PC-3 (cell line): ENCODE results near the gene SDK2. TPM values are rescaled to one million over a fixed set of nuclear protein-coding genes. Genes with fewer than 3 reads are reported as not detected.

Source experiments
- ATAC-seq: fragments of 200-7000 bp; cut with Tn5 transposase; 2 replicates; pipeline ENCODE4 v1.9.1; 2020; ENCODE audit warnings: mild to moderate bottlenecking, moderate library complexity
- BruUV-seq: library from RNA; stranded (reverse); fragments of 400-500 nt; replicated peaks from 2 replicates; lab custom pipeline; 2021; lab: Mats Ljungman, UMichigan
- CTCF ChIA-PET: fragments of 300-600 bp; sonication (Branson Sonifier 250); formaldehyde crosslinking; loops from one replicate; lab custom pipeline; 2022; ENCODE audit warnings: antibody characterized with exemption; lab: Charles Lee
- POLR2A ChIA-PET: fragments of 300-600 bp; sonication (Branson Sonifier 250); formaldehyde crosslinking; loops from one replicate; lab custom pipeline; 2022; ENCODE audit warnings: antibody characterized with exemption; ENCODE audit not compliant: unreplicated experiment; lab: Charles Lee
- DNase-seq: peaks from one replicate; pipeline ENCODE4 v3.0.0-alpha.2; 2015
- H2AFZ ChIP-seq: fragments of 300-600 bp; sonication (generic); 2 replicates; pipeline ENCODE4 v1.6.0; 2016; ENCODE audit warnings: antibody characterized with exemption, low read length
- H3F3A ChIP-seq: fragments of 300-600 bp; sonication (generic); one replicate; pipeline ENCODE4 v1.6.0; 2017; ENCODE audit warnings: antibody characterized with exemption, low read length, control low read depth, mild to moderate bottlenecking; ENCODE audit not compliant: unreplicated experiment
- H3K27ac ChIP-seq: fragments of 300-600 bp; sonication (generic); 2 replicates; pipeline ENCODE4 v1.5.1; 2016; ENCODE audit warnings: mild to moderate bottlenecking, low read length
- H3K27me3 ChIP-seq: fragments of 300-600 bp; sonication (generic); 2 replicates; pipeline ENCODE4 v1.6.1; 2016; ENCODE audit warnings: low read length, mixed read lengths
- H3K36me3 ChIP-seq: fragments of 300-600 bp; sonication (generic); 2 replicates; pipeline ENCODE4 v1.6.1; 2016; ENCODE audit warnings: low read depth, mixed run types, low read length, mixed read lengths
- H3K4me1 ChIP-seq: fragments of 300-600 bp; sonication (generic); 2 replicates; pipeline ENCODE4 v1.5.1; 2016; ENCODE audit warnings: low read length; ENCODE audit not compliant: insufficient read depth
- H3K4me2 ChIP-seq: fragments of 300-600 bp; sonication (generic); 2 replicates; pipeline ENCODE4 v1.6.0; 2016; ENCODE audit warnings: low read length
- H3K4me3 ChIP-seq: fragments of 300-600 bp; sonication (generic); 2 replicates; pipeline ENCODE4 v1.5.1; 2016; ENCODE audit warnings: mild to moderate bottlenecking, low read length, mixed read lengths
- H3K79me2 ChIP-seq: fragments of 300-600 bp; sonication (generic); 2 replicates; pipeline ENCODE4 v1.6.1; 2017; ENCODE audit warnings: low read length, mixed read lengths
- H3K9ac ChIP-seq: fragments of 300-600 bp; sonication (generic); 2 replicates; pipeline ENCODE4 v1.6.0; 2016; ENCODE audit warnings: mild to moderate bottlenecking, low read length
- H3K9me2 ChIP-seq: fragments of 300-600 bp; sonication (generic); replicated peaks from 2 replicates; pipeline ENCODE4 v1.6.1; 2016; ENCODE audit warnings: mixed run types, low read length, mixed read lengths
- H3K9me3 ChIP-seq: fragments of 300-600 bp; sonication (generic); 2 replicates; pipeline ENCODE4 v1.6.1; 2016; ENCODE audit warnings: low read length, mixed read lengths
- H4K20me1 ChIP-seq: fragments of 300-600 bp; sonication (generic); 2 replicates; pipeline ENCODE4 v1.6.1; 2016; ENCODE audit warnings: low read length, mixed read lengths
- EZH2 ChIP-seq: fragments of 300-600 bp; sonication (generic); IDR thresholded peaks from one replicate; pipeline ENCODE4 v1.6.1; 2017; ENCODE audit warnings: antibody characterized with exemption, mild to moderate bottlenecking, low read length; ENCODE audit not compliant: unreplicated experiment
- EZH2phosphoT487 ChIP-seq: fragments of 300-600 bp; sonication (generic); IDR thresholded peaks from 2 replicates; pipeline ENCODE4 v1.6.1; 2018; ENCODE audit warnings: mild to moderate bottlenecking, antibody characterized with exemption, low read length, borderline replicate concordance
- intact Hi-C: fragments of 100-400 bp; cut with micrococcal nuclease; formaldehyde crosslinking; loops from 2 replicates; pipeline ENCODE4 v1.9.0; 2023
- total RNA-seq: library from RNA; depleted of rRNA; stranded (reverse); fragments of >200 nt; gene quantifications from 2 replicates; pipeline ENCODE4 v1.2.3, GENCODE V29; 2014
- TF ChIP-seq, protein P1 (sequence below): fragments of 300-600 bp; sonication (generic); conservative IDR thresholded peaks from 2 replicates; pipeline ENCODE4 v1.5.1; 2017; ENCODE audit warnings: antibody characterized with exemption, low read depth, mild to moderate bottlenecking, low read length

The SDK2 gene
- total RNA-seq, 1 experiment from 2014 or later = 0.07 TPM

DNA sequence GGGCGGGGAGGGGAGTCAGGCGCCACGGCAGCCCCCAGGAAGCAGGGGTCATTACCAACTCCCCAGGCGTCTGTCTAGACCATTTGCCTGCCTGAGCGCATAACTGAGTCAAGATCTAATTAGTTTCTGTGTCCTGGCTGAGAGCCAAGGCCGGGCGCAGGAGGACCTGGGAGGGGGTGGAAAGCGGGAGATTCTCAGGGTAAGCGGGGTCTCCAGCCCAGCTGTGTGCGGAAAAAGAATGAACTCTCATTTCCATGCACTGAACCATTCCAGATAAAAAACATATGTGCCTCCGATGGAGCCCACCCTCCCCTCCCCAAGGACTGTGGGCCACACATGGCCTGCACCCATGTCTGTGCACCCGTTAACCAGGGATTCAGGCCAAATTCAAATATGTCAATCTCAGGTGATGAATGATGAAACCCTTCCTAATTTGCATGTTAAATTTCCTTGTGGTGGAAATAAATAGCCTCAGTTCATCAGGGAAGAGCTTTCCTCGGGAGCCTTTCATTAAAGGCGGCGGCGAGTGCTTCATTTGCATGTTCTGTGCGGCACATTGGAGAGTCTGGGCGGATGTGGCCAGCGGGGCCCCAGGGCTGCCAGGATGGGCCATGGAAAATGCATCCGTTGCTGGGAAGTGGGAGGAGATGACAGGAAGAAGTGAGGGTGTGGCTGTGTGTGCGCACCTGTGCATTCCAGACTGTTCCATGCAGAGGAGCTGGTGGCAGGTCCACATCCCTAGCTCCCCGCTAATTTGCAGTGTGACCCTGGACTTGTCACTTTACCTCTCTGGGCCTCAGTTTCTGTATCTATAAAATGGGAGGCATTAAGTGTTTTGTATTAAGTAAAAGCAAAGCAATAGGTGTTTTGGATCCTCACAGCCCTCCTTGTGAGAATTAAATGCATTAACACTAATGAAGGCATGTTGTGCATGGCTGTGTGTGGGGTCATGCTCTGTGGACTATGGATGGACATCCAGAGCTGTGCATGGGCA is 151.1 kb downstream of the SDK2 start:
- ChIA-PET POLR2A (no interaction called here), CTCF (no interaction called here)
- H3K79me2 ChIP-seq = no peaks in the 10 kb centered on the region
- no peak overlapping the region for H3K27ac ChIP-seq
- no peak overlapping the region for H2AFZ ChIP-seq
- ATAC-seq (peak; percentile 37), DNase-seq (peak; percentile 25)
- no peaks in the 10 kb centered on the region for H3F3A ChIP-seq
- no peak for TF ChIP-seq EZH2phosphoT487
- no peak overlapping the region for H3K4me3 ChIP-seq
- intact Hi-C loops = no loop called here
- no peaks in the 10 kb centered on the region for H3K36me3 ChIP-seq
- H3K4me1 ChIP-seq = no peaks in the 10 kb centered on the region
- H3K4me2 ChIP-seq = no peak overlapping the region
- no peaks in the 10 kb centered on the region for H3K9me2 ChIP-seq
- H4K20me1 ChIP-seq = no peaks in the 10 kb centered on the region
- peaks cover 81% of the 10 kb centered on the region for H3K27me3 ChIP-seq
- BruUV-seq = no TSS peak
- no peaks in the 10 kb centered on the region for H3K9me3 ChIP-seq
- H3K9ac ChIP-seq = no peak overlapping the region

- CTCF ChIA-PET = no interaction called here
- peaks cover 73% of the 10 kb centered on the region for H3K27me3 ChIP-seq
Measured at GRCh38 chr17:73492125-73492820, 152.0 kb downstream of the SDK2 start.

DNA sequence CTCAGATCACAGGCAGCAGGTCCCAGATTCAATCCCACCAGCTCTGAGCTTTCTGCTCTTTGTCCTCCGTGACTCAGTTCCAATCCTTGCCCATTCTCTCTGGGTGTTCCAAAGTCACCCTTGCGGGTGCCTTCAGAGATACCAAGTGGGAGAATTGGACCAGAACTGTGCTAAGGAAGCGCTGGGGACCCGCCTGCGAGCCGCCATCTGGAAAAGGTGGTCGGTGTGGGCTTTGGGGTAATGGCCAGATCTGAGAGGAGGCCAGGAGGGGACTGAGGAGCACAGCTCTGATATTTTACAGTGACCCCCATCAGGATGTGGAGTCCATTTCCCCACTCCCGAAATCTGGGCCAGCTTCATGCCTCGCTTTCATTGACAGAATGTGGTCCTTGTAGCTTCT is 152.6 kb downstream of the SDK2 start:
- H3K9ac ChIP-seq = no peak overlapping the region
- no peaks in the 10 kb centered on the region for H3K79me2 ChIP-seq
- no peaks in the 10 kb centered on the region for H4K20me1 ChIP-seq
- H3K9me2 ChIP-seq = no peaks in the 10 kb centered on the region
- TF ChIP-seq, protein P1, sequence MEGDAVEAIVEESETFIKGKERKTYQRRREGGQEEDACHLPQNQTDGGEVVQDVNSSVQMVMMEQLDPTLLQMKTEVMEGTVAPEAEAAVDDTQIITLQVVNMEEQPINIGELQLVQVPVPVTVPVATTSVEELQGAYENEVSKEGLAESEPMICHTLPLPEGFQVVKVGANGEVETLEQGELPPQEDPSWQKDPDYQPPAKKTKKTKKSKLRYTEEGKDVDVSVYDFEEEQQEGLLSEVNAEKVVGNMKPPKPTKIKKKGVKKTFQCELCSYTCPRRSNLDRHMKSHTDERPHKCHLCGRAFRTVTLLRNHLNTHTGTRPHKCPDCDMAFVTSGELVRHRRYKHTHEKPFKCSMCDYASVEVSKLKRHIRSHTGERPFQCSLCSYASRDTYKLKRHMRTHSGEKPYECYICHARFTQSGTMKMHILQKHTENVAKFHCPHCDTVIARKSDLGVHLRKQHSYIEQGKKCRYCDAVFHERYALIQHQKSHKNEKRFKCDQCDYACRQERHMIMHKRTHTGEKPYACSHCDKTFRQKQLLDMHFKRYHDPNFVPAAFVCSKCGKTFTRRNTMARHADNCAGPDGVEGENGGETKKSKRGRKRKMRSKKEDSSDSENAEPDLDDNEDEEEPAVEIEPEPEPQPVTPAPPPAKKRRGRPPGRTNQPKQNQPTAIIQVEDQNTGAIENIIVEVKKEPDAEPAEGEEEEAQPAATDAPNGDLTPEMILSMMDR = no peak
- TF ChIP-seq EZH2 (no peak), EZH2phosphoT487 (no peak)
- H3F3A ChIP-seq = no peaks in the 10 kb centered on the region
- intact Hi-C loops = no loop called here
- H2AFZ ChIP-seq = no peak overlapping the region
- CTCF ChIA-PET = no interaction called here
- peaks cover 67% of the 10 kb centered on the region for H3K27me3 ChIP-seq
- POLR2A ChIA-PET = no interaction called here
- no peak for DNase-seq
- no peaks in the 10 kb centered on the region for H3K4me1 ChIP-seq
- BruUV-seq = no TSS peak
- H3K9me3 ChIP-seq = no peaks in the 10 kb centered on the region
- ATAC-seq = no peak
- H3K4me2 ChIP-seq = no peak overlapping the region
- H3K27ac ChIP-seq = no peak overlapping the region
- no peak overlapping the region for H3K4me3 ChIP-seq
- no peaks in the 10 kb centered on the region for H3K36me3 ChIP-seq

More at GRCh38 chr17:73492125-73492820, 152.0 kb downstream of the SDK2 start:
- H3K79me2 ChIP-seq = no peaks in the 10 kb centered on the region
- H3K9me2 ChIP-seq = no peaks in the 10 kb centered on the region
- BruUV-seq = no TSS peak
- H3K4me1 ChIP-seq = no peaks in the 10 kb centered on the region
- ATAC-seq = no peak
- H3K9ac ChIP-seq = no peak overlapping the region
- no peaks in the 10 kb centered on the region for H3K36me3 ChIP-seq
- no peak for DNase-seq
- H3K4me2 ChIP-seq = no peak overlapping the region
- no peaks in the 10 kb centered on the region for H3F3A ChIP-seq
- H4K20me1 ChIP-seq = no peaks in the 10 kb centered on the region
- no peak overlapping the region for H2AFZ ChIP-seq
- H3K27ac ChIP-seq = no peak overlapping the region
- POLR2A ChIA-PET = no interaction called here
- no peak overlapping the region for H3K4me3 ChIP-seq
- intact Hi-C loops = no loop called here
- no peak for TF ChIP-seq EZH2
- TF ChIP-seq, protein P1 = no peak
- no peak for TF ChIP-seq EZH2phosphoT487
- H3K9me3 ChIP-seq = no peaks in the 10 kb centered on the region
